Kidney (tissue), 14 donors: ENCODE measurements around the gene KIF23. TPM values are rescaled to one million over a fixed set of nuclear protein-coding genes. Genes with fewer than 3 reads are reported as not detected.
A peak's percentile ranks its signal among the peaks of the same experiment; 100 is the strongest.

ENCODE experiments used
- DNase-seq, 5 donors: peaks; one replicate each; pipeline ENCODE4 v3.0.0-alpha.2; 2013 to 2020
- FAIRE-seq: peaks from 2 replicates; lab custom pipeline; 2012; peaks lifted over from hg19 to GRCh38; lab: Jason Lieb, UNC
- H3K27ac ChIP-seq, 2 donors: one replicate each; pipeline ENCODE4 v1.7.0; 2013; ENCODE audit warnings: low read depth in 2 of 2, low read length in 2 of 2, inconsistent platforms in 1 of 2
- H3K27me3 ChIP-seq: one replicate; pipeline ENCODE4 v1.7.1; 2013; ENCODE audit warnings: low read length, inconsistent platforms; ENCODE audit not compliant: control insufficient read depth, insufficient read depth
- H3K36me3 ChIP-seq, 3 donors: one replicate each; pipeline versions ENCODE4 v1.7.0 to v1.7.1; 2013; ENCODE audit warnings: low read length in 3 of 3, control low read depth in 1 of 3, inconsistent platforms in 1 of 3; ENCODE audit not compliant: insufficient read depth in 3 of 3, control insufficient read depth in 2 of 3
- H3K4me1 ChIP-seq, 3 donors: one replicate each; pipeline versions ENCODE4 v1.7.0 to v1.7.1; 2013; ENCODE audit warnings: low read length in 3 of 3, inconsistent platforms in 1 of 3, low read depth in 1 of 3; ENCODE audit not compliant: control insufficient read depth in 2 of 3, insufficient read depth in 2 of 3
- H3K4me3 ChIP-seq, 3 donors: one replicate each; pipeline versions ENCODE4 v1.7.0 to v1.8.1; 2013; ENCODE audit warnings: low read length in 3 of 3, control low read depth in 1 of 3, inconsistent platforms in 1 of 3
- H3K9ac ChIP-seq, 3 donors: one replicate each; pipeline versions ENCODE4 v1.7.0 to v1.7.1; 2013; ENCODE audit warnings: low read length in 3 of 3, control low read depth in 1 of 3, inconsistent platforms in 1 of 3
- H3K9me3 ChIP-seq, 3 donors: one replicate each; pipeline versions ENCODE4 v1.7.0 to v1.7.1; 2013; ENCODE audit warnings: low read length in 3 of 3, control low read depth in 1 of 3, inconsistent platforms in 1 of 3; ENCODE audit not compliant: control insufficient read depth in 2 of 3, insufficient read depth in 1 of 3
- CTCF ChIP-seq: IDR thresholded peaks from 3 replicates; pipeline ENCODE4 v1.5.1; 2012; ENCODE audit warnings: mild to moderate bottlenecking, moderate library complexity, borderline replicate concordance; ENCODE audit not compliant: insufficient read depth; ENCODE audit errors: extremely low read depth
- intact Hi-C: fragments of 100-400 bp; cut with DNase I; formaldehyde crosslinking; loops from one replicate; pipeline ENCODE4 v1.11.1; 2022
- polyA plus RNA-seq: library from polyadenylated mRNA; stranded (reverse); fragments of 350-450 nt; fragmentation: Illumina TruSeq; extraction: RNeasy Lipid Tissue Mini Kit (QIAGEN cat#74804); gene quantifications from one replicate; pipeline ENCODE4 v1.2.3, GENCODE V29; 2014; ENCODE audit warnings: low read depth, low replicate concordance; ENCODE audit not compliant: insufficient read depth
- total RNA-seq: library from RNA; stranded (reverse); fragmentation: NEBNext Ultra II Directional; extraction: Animal tissue kit (Norgen Biotek cat#: 25700); gene quantifications from one replicate; pipeline ENCODE4 v1.2.1, GENCODE V29; 2021
- donor health status: control.
- donor health status: control.
- donor health status: control.
- donor health status: control.
- donor health status: control.
- donor health status: DM: yes; HTN: yes; CAD: no.
- donor health status: Normal renal cell carcinoma (clear cell type).

The KIF23 gene
- total and polyA plus RNA-seq, 2 donors from 2014 or later: 2.5 to 3.6 TPM

- H3K9me3 ChIP-seq: no peaks in the 10 kb centered on the region
- H3K36me3 ChIP-seq: no peaks in the 10 kb centered on the region
- peaks cover 0 to 13% (median 9%) of the 10 kb centered on the region in 3 donors for H3K4me1 ChIP-seq
- H3K4me3 ChIP-seq: no peak overlapping the region
- no peak overlapping the region for H3K9ac ChIP-seq
- FAIRE-seq (no peak), DNase-seq (no peak)
- H3K27ac ChIP-seq: no peak overlapping the region
- intact Hi-C loops: no loop called here
- no peaks in the 10 kb centered on the region for H3K27me3 ChIP-seq
- no peak for TF ChIP-seq CTCF
Observed at GRCh38 chr15:69465253-69465652, 51.1 kb downstream of the KIF23 start.

GRCh38 chr15:69466733-69467132, 52.6 kb downstream of the KIF23 start:
- DNase-seq (no peak), FAIRE-seq (no peak)
- intact Hi-C loops: no loop called here
- Histone ChIP-seq H3K27me3 (no peaks in the 10 kb centered on the region), H3K9ac (no peak overlapping the region), H3K4me3 (no peak overlapping the region), H3K27ac (no peak overlapping the region), H3K9me3 (no peaks in the 10 kb centered on the region), H3K36me3 (no peaks in the 10 kb centered on the region), H3K4me1 (peaks cover 0 to 8% (median 4%) of the 10 kb centered on the region in 3 donors)
- no peak for TF ChIP-seq CTCF

GRCh38 chr15:69467636-69468035, 53.5 kb downstream of the KIF23 start:
- FAIRE-seq: no peak
- intact Hi-C loops: no loop called here
- H3K9ac ChIP-seq: no peak overlapping the region
- H3K36me3 ChIP-seq: no peaks in the 10 kb centered on the region
- H3K4me1 ChIP-seq: peaks cover 0 to 4% (median 3%) of the 10 kb centered on the region in 3 donors
- no peak overlapping the region for H3K27ac ChIP-seq
- no peak overlapping the region for H3K4me3 ChIP-seq
- no peaks in the 10 kb centered on the region for H3K27me3 ChIP-seq
- no peaks in the 10 kb centered on the region for H3K9me3 ChIP-seq
- TF ChIP-seq CTCF: no peak
- peak in 3 of 5 donors; percentile 19 to 32 (median 29) for DNase-seq
